Esophagus squamous epithelium (tissue), 4 donors: Measurements from ENCODE around the gene TFAM.

ENCODE experiments used
- POLR2A ChIP-seq, 4 donors: fragments of 450-650 bp; IDR thresholded peaks; one replicate each; pipeline ENCODE4 v1.6.1; 2017; ENCODE audit warnings: antibody characterized with exemption in 4 of 4, mild to moderate bottlenecking in 4 of 4, moderate library complexity in 3 of 4
- TF ChIP-seq, protein P1 (sequence below), 6 experiments: fragments of 450-650 bp in 4 of 6; fragments of 200-600 bp in 2 of 6; sonication (generic) in 2 of 6; IDR thresholded peaks; one replicate each; pipeline ENCODE4 v1.5.1; 2016 to 2019; ENCODE audit warnings: antibody characterized with exemption in 6 of 6, mild to moderate bottlenecking in 4 of 6, moderate library complexity in 4 of 6

DNA sequence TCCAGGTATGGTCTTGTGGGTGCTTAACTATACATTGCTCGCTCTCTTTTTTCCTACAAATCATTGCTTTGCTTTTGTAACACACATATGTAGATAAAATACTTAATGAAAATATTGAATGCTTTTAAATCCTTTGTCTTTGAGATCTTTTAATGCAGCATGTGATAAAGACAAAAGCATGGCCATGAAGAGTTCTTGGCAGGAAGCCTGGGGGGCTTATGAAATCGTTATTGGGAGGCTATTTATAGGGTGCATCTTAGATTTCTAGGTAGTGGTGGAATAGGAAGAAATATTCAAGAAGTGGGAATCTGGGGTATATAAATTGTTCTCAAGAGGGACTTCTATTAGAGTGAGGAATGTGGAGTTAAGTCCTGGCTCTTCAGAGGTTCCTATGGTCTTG, 28.5 kb upstream of the TFAM start:
- TF ChIP-seq, protein P1, sequence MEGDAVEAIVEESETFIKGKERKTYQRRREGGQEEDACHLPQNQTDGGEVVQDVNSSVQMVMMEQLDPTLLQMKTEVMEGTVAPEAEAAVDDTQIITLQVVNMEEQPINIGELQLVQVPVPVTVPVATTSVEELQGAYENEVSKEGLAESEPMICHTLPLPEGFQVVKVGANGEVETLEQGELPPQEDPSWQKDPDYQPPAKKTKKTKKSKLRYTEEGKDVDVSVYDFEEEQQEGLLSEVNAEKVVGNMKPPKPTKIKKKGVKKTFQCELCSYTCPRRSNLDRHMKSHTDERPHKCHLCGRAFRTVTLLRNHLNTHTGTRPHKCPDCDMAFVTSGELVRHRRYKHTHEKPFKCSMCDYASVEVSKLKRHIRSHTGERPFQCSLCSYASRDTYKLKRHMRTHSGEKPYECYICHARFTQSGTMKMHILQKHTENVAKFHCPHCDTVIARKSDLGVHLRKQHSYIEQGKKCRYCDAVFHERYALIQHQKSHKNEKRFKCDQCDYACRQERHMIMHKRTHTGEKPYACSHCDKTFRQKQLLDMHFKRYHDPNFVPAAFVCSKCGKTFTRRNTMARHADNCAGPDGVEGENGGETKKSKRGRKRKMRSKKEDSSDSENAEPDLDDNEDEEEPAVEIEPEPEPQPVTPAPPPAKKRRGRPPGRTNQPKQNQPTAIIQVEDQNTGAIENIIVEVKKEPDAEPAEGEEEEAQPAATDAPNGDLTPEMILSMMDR (IDR thresholded peaks at IDR 0.05): no peak
- TF ChIP-seq POLR2A (IDR thresholded peaks at IDR 0.05): no peak
